HG02852 (cell line): ENCODE results near the gene ALDH1L1.

Experiments
- ATAC-seq: cut with Tn5 transposase; IDR thresholded peaks from one replicate; pipeline ENCODE4 v1.9.1; 2021; ENCODE audit warnings: mild to moderate bottlenecking, moderate library complexity; ENCODE audit not compliant: unreplicated experiment

The ALDH1L1 gene

GRCh38 chr3:126124148-126124868 is 56.1 kb downstream of the ALDH1L1 start:
- no peak for ATAC-seq

- ATAC-seq = no peak
These were observed 58.8 kb downstream of the ALDH1L1 start for GRCh38 chr3:126121632-126122031.

- ATAC-seq = no peak
These were observed 59.3 kb downstream of the ALDH1L1 start for GRCh38 chr3:126121074-126121473.

GRCh38 chr3:126119976-126120375 is 60.4 kb downstream of the ALDH1L1 start:
- ATAC-seq = no peak

- no peak for ATAC-seq
These were observed 61.2 kb downstream of the ALDH1L1 start for GRCh38 chr3:126119008-126119675.

- no peak for ATAC-seq
These were observed 61.8 kb downstream of the ALDH1L1 start for GRCh38 chr3:126118591-126118990.

- no peak for ATAC-seq
These were observed 62.6 kb downstream of the ALDH1L1 start for GRCh38 chr3:126117786-126118185.

GRCh38 chr3:126117212-126117611 is 63.2 kb downstream of the ALDH1L1 start:
- ATAC-seq = no peak

GRCh38 chr3:126116526-126116925 is 63.9 kb downstream of the ALDH1L1 start:
- no peak for ATAC-seq

GRCh38 chr3:126114443-126115386 is 65.7 kb downstream of the ALDH1L1 start:
- no peak for ATAC-seq

- ATAC-seq = no peak
These were observed 66.5 kb downstream of the ALDH1L1 start for GRCh38 chr3:126113733-126114442.

GRCh38 chr3:126113238-126113555 is 67.2 kb downstream of the ALDH1L1 start:
- no peak for ATAC-seq

GRCh38 chr3:126112531-126113237 is 67.7 kb downstream of the ALDH1L1 start:
- no peak for ATAC-seq

- no peak for ATAC-seq
These were observed 68.6 kb downstream of the ALDH1L1 start for GRCh38 chr3:126111566-126112475.

- ATAC-seq = no peak
These were observed 69.2 kb downstream of the ALDH1L1 start for GRCh38 chr3:126111126-126111551.

- no peak for ATAC-seq
These were observed 69.8 kb downstream of the ALDH1L1 start for GRCh38 chr3:126110431-126111125.

GRCh38 chr3:126109880-126110235 is 70.5 kb downstream of the ALDH1L1 start:
- ATAC-seq = no peak

GRCh38 chr3:126109146-126109879 is 71.1 kb downstream of the ALDH1L1 start:
- ATAC-seq = no peak
